HFF-Myc (cell line): ENCODE results near the gene IQCM.
A peak's percentile ranks its signal among the peaks of the same experiment; 100 is the strongest.

Experiments used
- DNase-seq: peaks from one replicate; pipeline ENCODE4 v3.0.0-alpha.2; 2011; ENCODE audit warnings: low read depth; ENCODE audit errors: extremely low read depth
- H3K4me3 ChIP-seq: replicated peaks from 2 replicates; pipeline ENCODE4 v1.5.1; 2011; ENCODE audit warnings: low read depth, mild to moderate bottlenecking, control low read depth, low read length
- TF ChIP-seq, protein P1 (sequence below): IDR thresholded peaks from 2 replicates; pipeline ENCODE4 v1.5.1; 2012; ENCODE audit warnings: mild to moderate bottlenecking, low read depth, low read length, control low read depth; ENCODE audit errors: missing control alignments

The IQCM gene

DNA sequence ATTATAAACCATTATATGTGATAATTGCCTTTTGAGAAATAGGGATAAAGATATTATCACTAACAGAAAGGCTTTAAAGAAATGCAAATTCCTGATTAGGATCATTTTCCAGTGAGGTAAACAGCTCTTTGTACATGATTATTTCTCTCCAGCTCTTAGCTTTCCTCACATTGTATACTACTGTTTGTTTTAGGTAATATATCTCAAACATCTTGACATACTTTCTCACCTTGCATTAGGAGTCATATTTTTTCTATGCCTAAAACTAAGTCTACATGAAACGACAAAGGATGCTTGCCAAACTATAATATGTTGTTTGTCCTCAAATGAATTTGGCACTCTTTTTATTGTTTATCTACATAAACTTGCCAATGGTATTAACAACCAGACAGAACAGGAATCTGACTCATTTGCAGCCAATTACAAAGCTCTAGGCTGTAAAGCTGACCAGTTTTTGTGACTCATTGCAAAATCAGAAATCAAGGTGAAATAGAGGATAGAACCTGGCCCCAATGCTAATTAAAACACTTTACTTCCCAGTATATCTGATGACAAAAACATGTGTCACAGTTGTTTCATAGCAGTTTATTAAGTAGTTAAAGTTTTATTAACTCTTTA lies 107.0 kb downstream of the IQCM start:
- TF ChIP-seq, protein P1, sequence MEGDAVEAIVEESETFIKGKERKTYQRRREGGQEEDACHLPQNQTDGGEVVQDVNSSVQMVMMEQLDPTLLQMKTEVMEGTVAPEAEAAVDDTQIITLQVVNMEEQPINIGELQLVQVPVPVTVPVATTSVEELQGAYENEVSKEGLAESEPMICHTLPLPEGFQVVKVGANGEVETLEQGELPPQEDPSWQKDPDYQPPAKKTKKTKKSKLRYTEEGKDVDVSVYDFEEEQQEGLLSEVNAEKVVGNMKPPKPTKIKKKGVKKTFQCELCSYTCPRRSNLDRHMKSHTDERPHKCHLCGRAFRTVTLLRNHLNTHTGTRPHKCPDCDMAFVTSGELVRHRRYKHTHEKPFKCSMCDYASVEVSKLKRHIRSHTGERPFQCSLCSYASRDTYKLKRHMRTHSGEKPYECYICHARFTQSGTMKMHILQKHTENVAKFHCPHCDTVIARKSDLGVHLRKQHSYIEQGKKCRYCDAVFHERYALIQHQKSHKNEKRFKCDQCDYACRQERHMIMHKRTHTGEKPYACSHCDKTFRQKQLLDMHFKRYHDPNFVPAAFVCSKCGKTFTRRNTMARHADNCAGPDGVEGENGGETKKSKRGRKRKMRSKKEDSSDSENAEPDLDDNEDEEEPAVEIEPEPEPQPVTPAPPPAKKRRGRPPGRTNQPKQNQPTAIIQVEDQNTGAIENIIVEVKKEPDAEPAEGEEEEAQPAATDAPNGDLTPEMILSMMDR: no peak
- peak; percentile 19 for DNase-seq
- H3K4me3 ChIP-seq: no peak overlapping the region

DNA sequence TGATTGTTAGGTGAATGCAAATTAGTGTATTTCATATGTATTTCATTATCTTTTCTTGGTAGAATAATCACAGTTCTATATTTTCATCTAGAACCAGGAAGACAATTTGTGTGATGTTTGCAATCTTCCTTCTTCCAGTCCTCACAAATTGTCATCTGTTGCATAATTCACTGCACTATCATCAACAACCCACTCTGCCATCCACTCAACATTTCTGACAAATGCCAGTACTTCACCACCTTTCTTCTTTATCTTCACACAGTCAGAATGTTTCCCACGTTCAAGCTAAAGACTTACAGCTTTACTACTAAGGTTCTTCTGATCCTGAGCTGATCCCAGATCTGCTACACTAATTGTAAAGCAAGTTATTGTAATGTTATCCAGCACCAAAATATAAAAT lies 107.8 kb downstream of the IQCM start:
- H3K4me3 ChIP-seq: no peak overlapping the region
- TF ChIP-seq, protein P1: no peak
- DNase-seq: no peak

DNA sequence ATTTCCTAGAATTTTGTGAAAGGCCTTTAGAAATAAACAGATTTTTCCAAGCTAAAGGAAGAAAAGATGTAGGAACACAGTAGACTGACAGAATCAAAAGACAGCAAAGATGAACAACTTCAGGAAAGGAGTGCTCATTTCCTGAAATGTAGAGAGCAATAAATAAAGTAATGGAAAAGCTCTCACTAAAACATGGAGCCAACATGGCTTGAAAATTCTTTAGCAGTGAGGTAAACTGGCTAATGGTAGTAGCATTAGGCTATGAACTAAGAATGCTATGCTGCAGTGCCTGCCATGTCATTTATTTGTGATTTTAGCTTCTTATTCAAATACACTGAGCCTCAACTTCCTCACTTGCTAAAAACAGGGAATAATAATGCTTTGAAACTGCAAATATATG lies 108.7 kb downstream of the IQCM start:
- DNase-seq: no peak
- TF ChIP-seq, protein P1: no peak
- H3K4me3 ChIP-seq: no peak overlapping the region

DNA sequence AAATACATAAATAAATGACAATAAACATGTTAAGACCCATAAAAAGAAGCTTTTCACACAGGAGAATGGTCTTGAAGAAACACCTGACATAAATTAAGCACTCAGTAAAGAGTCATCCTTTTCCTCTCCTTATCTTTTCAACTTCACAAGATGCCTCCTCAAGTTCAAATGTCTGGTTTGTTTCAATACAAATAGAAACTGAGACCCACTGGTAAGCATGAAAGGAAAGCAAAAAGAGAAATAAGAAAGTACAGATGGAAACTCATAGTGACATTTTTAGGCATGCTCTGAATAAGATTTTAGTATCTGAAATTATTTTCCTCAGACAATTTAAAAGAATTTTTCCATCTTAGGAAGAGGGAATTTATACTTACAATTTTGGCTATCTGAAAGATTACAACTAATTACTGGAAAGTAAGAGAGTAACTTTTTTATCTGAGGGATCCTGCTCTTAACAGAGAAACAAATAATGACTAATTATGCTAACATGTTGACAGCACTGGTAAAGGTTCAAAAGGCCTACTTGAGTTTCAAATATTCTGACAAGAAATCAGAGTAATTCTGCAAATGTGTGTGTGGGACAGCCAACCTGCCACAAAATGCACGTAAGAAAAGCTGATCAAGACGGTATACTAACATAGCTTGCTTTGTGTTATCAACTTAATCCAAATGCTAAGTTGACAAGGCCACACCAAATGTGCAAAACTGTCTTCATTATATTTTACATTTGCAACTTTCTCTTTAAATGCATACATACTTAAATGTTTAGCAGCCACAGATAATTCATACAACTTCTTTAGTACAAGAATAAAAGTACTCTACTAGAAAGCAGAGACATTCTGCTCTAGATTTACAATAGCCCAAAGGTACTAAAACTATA lies 113.0 kb downstream of the IQCM start:
- TF ChIP-seq, protein P1: no peak
- DNase-seq: no peak

DNA sequence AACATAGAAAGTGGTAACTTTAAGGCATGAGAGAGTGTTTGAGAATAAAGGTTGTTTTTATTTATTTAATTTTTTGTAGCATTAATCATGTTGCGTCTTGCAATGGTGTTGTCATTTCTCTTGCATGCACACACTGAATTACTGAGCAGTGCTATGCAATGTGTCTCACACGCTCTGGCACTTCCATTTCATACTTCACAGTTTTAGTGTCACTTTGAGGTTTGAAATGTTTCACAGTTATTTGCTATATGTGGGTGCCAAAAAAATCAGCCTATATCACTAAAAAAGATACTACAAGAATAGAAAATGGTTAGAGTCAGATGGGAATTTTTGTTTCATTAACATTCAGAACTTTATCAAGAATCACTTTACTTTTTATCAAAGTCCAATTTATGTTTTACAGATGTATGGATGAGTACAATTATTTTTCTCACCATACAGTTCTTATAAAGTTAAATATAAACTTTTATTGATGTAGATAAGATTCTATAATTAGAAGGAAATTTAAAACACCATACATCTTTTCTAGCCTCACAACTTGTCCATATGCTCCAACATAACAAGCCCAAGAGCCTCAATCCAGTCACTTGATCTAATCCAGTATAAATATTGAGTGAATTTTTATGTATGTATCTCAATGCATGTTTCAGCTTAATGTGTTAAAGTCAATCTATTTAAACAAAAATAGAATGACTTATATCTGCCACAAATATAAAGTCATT lies 114.0 kb downstream of the IQCM start:
- TF ChIP-seq, protein P1: no peak
- DNase-seq: no peak
- H3K4me3 ChIP-seq: no peak overlapping the region

More for the DNA sequence above, 113.0 kb downstream of the IQCM start:
- no peak overlapping the region for H3K4me3 ChIP-seq

DNA sequence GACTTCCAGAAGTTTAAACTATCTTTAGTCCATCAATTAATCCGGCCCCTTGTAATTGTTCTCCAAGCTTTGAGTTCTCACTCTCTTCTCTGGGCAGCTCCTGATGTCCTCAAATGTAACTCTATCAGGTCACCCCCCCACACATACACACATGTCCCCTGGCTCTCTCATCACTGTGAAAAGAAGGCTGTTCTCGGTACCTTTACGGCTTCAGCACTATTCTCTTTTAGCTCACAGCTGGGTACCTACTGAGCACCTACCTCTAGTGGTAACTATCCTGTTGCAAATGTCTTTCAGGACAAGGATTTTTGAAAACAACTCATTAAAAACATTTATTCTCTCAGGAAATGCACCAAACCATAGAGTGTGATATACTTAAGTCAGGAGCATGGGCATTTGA lies 115.4 kb downstream of the IQCM start:
- no peak overlapping the region for H3K4me3 ChIP-seq
- TF ChIP-seq, protein P1: no peak
- DNase-seq: no peak
